Myocyte (in vitro differentiated cells): Measurements from ENCODE around the gene NPAS2. TPM values are rescaled to one million over a fixed set of nuclear protein-coding genes. Genes with fewer than 3 reads are reported as not detected.

ENCODE experiments used
- DNase-seq: peaks from one replicate; pipeline ENCODE4 v3.0.0-alpha.2; 2012; ENCODE audit warnings: low read depth
- total RNA-seq: library from RNA; depleted of rRNA; stranded (reverse); fragments of >200 nt; gene quantifications from 2 replicates; pipeline ENCODE4 v1.2.3, GENCODE V29; 2014

Gene NPAS2
- total RNA-seq, 1 donor from 2014 or later, result 10.2 TPM

DNA sequence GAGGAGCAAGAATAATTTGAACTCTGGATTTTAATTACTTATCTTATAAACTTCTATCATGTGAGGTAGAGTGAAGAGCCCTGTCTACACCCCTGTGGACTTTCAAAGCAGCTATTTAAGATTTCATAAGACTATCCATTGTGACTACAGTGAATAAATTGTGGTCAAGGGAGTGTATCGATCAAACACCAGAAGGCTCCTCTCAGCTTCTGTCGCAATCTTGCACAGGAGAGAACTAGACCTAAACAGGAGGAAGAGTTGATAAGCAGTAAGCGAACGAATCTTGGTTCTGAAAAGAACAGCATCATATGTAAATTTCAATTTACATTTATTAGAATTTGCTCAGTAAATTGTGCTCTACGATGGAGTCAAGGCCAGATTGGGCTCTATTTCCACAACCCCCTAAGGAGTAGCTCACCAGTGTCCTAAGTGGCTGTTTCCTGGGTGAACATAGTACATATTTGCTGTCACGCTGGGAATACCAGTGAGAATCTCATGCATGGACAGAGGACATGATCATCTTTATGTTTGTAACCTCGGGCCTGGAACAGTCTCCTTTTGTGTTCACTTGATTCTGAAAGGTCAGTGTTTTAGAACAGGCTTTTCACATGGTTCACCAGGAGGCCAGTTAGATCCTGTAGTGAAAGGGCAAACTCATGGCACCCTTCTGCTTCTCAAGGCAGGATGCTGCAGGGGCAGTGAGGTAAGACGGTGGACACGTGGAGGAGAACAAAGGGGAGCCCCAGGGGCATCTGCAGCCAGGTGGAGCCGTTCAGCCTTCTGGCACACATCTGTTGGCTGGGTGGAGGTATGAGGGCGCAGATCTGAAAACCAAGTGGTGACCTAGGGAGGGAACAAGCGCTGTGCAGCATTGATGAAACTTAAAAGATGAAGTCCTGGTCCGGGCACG, 33.3 kb downstream of the NPAS2 start:
- DNase-seq, result no peak

DNA sequence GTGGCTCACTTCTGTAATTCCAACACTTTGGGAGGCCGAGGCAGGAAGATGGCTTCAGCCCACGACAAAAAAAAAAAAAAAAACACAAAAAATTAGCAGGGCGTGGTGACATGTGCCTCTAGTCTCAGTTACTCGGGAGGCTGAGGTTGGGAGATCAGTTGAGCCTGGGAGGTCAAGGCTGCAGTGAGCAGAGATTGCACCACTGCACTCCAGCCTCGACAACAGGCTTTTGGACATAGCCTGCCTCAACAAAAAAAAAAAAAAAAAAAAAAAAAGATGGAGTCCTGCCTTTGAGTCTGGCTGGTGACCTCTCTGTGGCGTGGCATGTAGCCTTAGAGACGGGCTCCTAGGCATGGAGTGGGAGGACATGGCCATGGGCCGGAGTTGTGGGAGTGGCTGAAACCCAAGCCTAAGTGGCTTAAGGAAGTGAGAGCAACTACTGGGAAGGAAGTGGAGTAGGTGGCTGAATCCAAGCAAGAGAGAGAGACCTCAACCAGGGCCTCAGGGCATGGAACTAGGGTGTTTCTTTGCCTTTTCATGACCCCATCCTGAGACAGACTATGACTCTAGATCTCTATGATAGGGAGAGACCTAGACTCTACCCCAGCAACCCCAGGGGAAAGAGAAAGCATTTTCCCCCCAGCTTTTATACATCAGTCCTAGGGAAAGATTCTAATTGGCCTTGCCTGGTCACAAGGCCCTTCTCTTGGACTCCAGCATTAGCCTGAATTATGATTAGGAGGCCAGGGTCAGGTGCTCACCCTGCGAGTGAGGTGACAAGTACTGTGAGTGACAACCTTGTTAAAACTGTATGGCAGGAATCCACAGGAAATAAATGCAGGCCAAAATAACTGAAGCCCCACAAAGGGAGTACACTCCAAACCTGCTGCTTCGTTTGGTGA, 34.2 kb downstream of the NPAS2 start:
- DNase-seq, result no peak

DNA sequence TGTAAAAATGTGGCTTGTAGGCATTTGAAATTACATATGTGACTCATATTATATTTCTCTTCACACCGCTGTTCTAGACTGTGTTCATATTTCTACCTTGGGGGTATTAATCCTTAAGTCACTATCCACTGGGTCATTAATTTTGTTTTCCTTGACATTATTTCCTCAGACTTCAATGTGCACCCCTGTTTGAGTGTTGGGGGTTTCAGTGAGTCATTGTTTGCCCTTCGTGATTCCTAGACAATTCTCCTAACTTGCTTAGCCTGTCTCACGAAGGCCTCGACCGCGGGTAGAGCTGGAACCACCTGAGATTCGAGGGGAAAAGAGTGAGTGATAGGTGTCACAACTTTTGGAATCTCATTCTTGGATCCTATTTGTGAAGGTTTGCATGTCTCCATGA, 35.1 kb downstream of the NPAS2 start:
- no peak for DNase-seq

DNA sequence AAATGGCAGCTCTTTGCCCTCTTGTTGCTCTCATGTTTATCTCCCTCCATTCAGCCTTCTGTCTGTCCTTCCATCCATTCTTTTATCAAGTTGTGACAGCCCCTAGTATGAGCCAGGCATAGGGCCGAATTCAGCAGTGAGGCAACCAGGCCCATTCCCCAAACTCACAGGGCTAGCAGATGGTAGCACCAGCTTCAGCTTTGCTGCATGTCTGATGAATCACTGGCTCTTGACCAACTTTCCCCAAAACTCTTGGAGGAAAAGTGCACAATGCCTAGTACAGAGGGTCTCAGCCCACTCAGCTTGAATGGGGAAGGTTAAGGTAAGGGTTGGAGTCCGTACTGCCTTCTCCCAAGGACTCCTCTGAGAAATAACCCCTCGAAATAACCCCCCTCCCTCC, 35.7 kb downstream of the NPAS2 start:
- DNase-seq, result no peak

DNA sequence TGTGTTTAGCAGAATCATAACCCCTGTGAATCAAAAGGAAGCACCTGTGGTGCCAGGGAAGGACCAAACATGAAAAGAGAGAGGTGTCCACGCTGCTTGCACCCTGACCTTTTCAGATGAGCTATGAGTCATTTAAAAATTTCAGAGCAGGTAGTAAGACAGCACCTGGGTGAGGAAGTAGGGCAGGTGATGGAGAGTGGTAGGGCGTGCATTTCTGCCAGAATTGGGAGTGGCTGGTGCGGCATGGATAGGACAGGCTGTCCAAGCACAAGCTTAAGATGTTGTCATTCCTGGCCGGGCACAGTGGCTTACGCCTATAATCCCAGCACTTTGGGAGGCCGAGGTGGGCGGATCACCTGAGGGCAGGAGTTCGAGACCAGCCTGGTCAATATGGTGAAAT, 36.8 kb downstream of the NPAS2 start:
- DNase-seq, result no peak

DNA sequence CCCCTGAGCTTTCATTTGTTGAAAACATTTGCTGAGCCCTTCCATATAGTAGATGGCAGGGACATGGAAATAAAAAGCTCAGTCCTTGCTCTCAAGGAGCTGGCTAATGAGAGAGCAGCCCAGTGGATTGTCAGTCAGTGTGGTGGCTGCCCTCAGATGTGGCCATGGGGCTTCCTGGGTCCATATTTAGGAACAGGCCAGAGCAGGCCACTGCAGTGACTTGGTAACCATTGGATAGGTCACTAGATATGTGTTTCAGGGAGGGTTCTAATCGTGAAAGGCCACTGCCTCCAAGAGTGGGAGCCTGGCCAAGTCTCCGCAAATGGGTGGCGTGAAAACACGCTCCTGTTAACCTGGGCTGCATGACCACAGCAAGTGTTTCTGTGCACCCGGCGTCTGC, 37.4 kb downstream of the NPAS2 start:
- no peak for DNase-seq

GRCh38 chr2:100857915-100858314, 38.0 kb downstream of the NPAS2 start:
- no peak for DNase-seq

DNA sequence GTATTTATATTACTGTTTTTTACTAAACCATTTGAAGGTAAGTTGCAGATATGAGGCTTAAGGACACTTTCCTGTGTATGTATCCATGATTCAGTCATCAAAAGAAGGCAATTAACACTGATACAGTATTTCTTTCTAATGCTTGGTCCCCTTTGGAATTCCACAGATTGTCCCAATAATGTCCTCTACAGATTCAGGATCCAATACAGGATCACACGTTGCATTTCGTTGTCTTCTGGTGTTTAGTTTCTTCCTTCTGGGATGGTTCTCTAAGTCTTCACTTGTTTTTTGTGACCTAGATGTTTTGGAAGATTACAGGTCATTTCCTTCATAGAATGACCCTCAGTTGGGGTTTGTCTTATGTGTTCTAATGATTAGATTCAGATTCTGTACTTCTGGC, 40.0 kb downstream of the NPAS2 start:
- no peak for DNase-seq

- DNase-seq, result no peak
These were observed 41.4 kb downstream of the NPAS2 start for GRCh38 chr2:100861340-100861739.

- no peak for DNase-seq
These were observed 42.1 kb downstream of the NPAS2 start for GRCh38 chr2:100862081-100862480.

DNA sequence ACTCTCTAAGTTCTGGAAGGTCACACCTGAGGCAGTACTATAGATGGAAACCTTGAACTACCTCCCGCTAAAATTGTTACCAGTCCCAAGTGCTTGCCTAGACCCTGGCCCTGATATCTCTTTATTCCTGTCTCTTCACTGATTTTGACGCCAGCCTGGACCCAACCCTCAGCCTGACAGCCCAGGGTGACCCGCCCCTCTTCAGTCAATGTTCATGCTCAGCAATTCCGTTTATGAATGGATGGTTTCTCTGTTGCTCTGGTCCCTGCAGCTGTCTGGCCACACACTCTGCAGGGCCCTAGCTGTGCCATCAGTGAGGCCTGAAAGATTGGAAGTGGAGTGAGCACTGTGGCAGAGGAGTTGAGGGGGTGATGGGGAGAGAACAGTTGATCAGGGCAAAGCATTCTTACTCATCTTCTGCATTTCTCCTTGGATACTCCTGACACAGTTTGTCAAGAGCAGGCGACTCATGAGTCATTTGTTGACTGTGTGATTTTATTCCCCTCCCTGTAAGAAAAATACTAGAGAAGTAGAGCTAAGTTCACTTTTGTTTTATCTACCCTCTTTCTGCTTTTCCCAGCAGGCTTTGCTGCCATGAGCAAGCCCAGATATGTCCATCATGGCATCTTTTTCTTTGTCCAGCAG, 46.0 kb downstream of the NPAS2 start:
- DNase-seq, result peak; percentile 41

DNA sequence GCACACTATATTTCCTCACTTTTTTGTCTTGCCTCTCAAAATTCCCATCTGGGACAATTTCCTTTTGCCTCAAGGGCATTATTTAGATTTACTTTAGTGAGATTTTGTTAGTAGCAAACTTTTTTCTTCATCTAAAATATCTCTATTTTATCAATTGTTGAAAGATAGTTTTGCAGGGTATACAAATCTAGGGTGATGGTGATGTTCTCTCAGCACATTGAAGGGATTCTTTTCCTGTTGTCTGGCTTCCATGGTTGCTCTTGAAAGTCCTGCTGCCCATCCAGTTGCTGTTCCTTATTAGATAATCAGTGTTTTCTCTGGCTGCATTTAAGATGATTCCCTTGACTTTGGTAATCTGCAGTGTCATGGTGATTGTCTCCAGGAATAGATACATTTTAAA, 48.1 kb downstream of the NPAS2 start:
- no peak for DNase-seq

DNA sequence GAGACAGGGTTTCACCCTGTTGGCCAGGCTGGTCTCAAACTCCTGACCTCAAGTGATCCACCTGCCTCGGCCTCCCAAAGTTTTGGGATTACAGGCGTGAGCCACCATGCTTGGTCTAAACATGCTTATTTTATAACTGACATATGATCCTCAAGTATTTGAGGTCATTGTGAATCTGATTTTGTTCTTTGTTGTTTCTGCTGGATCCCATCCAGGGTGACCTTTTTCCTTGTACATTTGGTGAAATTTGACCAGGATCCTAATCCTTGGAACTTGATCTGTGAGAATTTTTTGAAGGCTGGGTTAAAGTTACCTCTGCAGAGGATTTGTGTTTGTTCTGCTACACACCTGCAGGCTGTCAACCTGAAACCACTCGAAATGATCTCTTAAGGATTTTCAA, 49.2 kb downstream of the NPAS2 start:
- DNase-seq, result no peak

DNA sequence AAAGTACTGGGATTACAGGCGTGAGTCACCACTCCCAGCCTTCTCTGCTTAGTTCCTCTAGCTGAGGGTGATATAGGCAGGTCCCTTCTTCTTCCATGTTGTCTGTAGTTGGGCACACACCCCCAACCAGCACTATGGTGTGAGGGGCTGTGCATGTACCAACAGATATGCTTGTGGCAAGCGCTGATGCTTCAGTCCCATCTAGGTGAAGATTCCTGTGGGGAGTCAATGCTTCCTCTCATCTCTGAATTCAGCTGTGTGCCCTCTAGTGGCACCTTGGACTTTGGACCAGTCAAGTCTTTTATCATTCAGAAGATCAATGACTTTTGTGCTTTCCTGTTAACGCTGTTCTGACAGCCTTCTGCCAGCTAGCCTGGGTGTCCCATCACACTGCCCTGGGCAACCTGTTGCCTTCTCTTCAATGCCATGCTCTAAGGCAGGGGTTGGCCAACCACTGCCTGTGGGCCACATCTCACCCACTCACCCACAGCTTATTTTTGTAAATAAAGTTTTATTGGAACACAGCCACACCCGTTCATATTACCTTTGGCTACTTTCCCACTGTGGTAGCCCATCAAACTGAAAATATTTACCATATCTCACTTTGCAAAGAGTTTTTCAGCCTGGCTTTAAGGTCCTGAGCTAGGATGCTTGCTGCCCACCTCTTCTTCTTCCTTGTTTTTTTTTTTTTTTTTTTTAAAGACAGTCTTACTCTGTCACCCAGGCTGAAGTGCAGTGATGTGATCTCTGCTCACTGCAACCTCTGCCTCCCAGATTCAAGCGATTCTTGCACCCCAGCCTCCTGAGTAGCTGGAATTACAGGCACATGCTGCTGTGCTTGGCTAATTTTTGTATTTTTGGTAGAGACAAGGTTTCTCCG, 51.0 kb downstream of the NPAS2 start:
- DNase-seq, result no peak

GRCh38 chr2:100875516-100876230, 55.7 kb downstream of the NPAS2 start:
- no peak for DNase-seq

DNA sequence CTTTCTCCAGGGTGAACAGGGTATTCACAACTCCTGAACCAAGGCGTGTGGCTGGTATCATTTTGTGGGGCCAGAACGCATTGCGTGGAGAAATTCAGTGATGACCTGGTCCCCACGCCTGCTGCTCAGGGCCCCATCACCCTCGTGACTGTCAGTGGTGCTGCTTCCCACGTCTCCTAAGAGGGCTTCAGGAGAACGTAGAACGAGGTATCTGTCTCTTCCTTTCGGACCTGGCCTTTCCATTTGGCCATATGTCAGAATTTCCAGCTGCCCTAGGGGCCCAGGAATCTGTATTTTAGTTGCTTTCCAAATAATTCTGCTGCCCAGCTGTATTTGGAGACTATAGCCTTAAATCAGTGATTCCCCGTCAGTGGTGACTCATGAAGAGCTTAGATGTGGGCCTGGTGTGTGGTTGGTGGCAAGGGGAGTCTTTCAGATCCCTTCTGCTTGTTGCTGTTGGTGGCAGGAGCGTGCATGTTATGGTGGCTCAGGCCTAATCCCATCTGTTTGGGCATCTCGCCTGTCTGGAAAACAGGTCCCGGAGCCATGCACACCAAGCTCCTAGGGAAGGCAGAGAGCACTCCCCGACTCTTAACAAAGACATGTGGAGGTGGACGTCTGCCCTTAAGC, 56.4 kb downstream of the NPAS2 start:
- peak; percentile 44 for DNase-seq

DNA sequence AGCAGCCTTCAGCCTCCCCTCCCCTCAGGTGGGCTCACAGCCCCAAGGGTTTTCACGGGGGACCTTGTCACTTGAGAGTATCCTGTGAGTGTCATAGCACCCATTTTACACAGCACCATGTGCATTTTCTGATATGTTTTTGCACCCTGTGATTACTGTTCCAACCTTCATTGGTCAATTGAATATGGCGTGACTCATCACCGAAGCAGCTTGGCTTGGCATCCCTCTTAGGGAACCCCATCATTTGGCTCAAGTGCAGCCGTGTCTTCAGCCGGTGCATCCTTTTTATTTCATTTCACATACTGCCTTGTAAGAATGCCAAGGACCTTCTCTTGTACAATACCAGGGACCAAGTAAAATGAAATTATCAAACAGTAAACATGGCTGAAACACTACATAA, 57.6 kb downstream of the NPAS2 start:
- DNase-seq, result peak; percentile 33

GRCh38 chr2:100878000-100878791, 58.3 kb downstream of the NPAS2 start:
- DNase-seq, result no peak

DNA sequence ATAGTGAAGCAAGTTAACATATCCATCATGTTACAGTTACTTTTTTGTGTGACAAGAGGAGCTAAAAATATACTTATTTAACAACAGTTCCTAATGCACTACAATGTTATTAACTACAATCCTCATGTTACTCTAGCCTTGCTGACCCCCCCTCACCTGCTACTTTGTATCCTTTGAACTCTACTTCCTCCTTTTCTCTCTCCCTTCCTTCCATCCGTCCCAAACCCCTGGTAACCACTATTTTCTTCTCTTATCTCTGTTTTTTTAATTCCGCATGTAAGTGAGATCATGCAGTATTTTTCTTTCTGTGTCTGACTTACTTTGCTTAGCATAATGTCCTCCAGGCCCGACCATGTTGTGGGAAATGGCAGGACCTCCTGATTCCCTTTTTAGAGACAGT, 59.4 kb downstream of the NPAS2 start:
- DNase-seq, result no peak
